H9 (cell line): ENCODE data around the gene MYH9. TPM values are rescaled to one million over a fixed set of nuclear protein-coding genes. Genes with fewer than 3 reads are reported as not detected.

ENCODE experiments used
- DNase-seq: peaks from one replicate; pipeline ENCODE4 v3.0.0-alpha.2; 2017
- H2AFZ ChIP-seq: one replicate; pipeline ENCODE4 v1.6.1; 2013; ENCODE audit warnings: mild to moderate bottlenecking, low read length, control low read depth, moderate library complexity
- H2AK5ac ChIP-seq: 2 replicates; pipeline ENCODE4 v1.6.1; 2013; ENCODE audit warnings: low read length, control low read depth, mixed read lengths; ENCODE audit not compliant: insufficient read length
- H2BK120ac ChIP-seq: one replicate; pipeline ENCODE4 v1.6.1; 2013; ENCODE audit warnings: low read depth, mild to moderate bottlenecking, low read length, control low read depth, inconsistent platforms; ENCODE audit not compliant: poor library complexity, severe bottlenecking
- H2BK12ac ChIP-seq: 2 replicates; pipeline ENCODE4 v1.6.1; 2013; ENCODE audit warnings: low read length, control low read depth, mixed read lengths, low read depth; ENCODE audit not compliant: insufficient read length
- H2BK15ac ChIP-seq: 2 replicates; pipeline ENCODE4 v1.6.1; 2013; ENCODE audit warnings: low read depth, low read length, control low read depth
- H2BK20ac ChIP-seq: one replicate; pipeline ENCODE4 v1.6.1; 2013; ENCODE audit warnings: low read depth, mild to moderate bottlenecking, low read length, control low read depth, inconsistent platforms; ENCODE audit not compliant: poor library complexity, severe bottlenecking
- H2BK5ac ChIP-seq: 2 replicates; pipeline ENCODE4 v1.6.1; 2013; ENCODE audit warnings: low read length, control low read depth, mixed read lengths; ENCODE audit not compliant: insufficient read length
- H3K14ac ChIP-seq: 2 replicates; pipeline ENCODE4 v1.6.1; 2013; ENCODE audit warnings: low read length, control low read depth; ENCODE audit not compliant: insufficient read depth
- H3K18ac ChIP-seq: 2 replicates; pipeline ENCODE4 v1.6.1; 2013; ENCODE audit warnings: low read depth, mild to moderate bottlenecking, mixed read lengths, low read length, control low read depth; ENCODE audit not compliant: insufficient read length
- H3K23ac ChIP-seq: 2 replicates; pipeline ENCODE4 v1.6.1; 2013; ENCODE audit warnings: low read length, control low read depth, mixed read lengths, low read depth; ENCODE audit not compliant: insufficient read length
- H3K23me2 ChIP-seq: 2 replicates; pipeline ENCODE4 v1.6.1; 2013; ENCODE audit warnings: low read depth, mild to moderate bottlenecking, mixed read lengths, low read length, control low read depth; ENCODE audit not compliant: insufficient read length, poor library complexity, severe bottlenecking
- H3K27ac ChIP-seq: 2 replicates; pipeline ENCODE4 v1.5.1; 2013; ENCODE audit warnings: low read length, control low read depth, mixed read lengths, low read depth; ENCODE audit not compliant: insufficient read length
- H3K27me3 ChIP-seq: 2 replicates; pipeline ENCODE4 v1.6.1; 2013; ENCODE audit warnings: low read length, control low read depth, inconsistent platforms; ENCODE audit not compliant: insufficient read depth
- H3K4ac ChIP-seq: 2 replicates; pipeline ENCODE4 v1.6.1; 2013; ENCODE audit warnings: low read depth, mild to moderate bottlenecking, control low read depth, inconsistent platforms, low read length, moderate library complexity
- H3K4me1 ChIP-seq: 2 replicates; pipeline ENCODE4 v1.6.1; 2013; ENCODE audit warnings: low read length, control low read depth, inconsistent platforms; ENCODE audit not compliant: insufficient read depth
- H3K4me2 ChIP-seq: 2 replicates; pipeline ENCODE4 v1.6.1; 2013; ENCODE audit warnings: low read length, control low read depth, mixed read lengths; ENCODE audit not compliant: insufficient read length, insufficient read depth
- H3K56ac ChIP-seq: 2 replicates; pipeline ENCODE4 v1.6.1; 2013; ENCODE audit warnings: low read depth, mild to moderate bottlenecking, mixed read lengths, low read length, control low read depth; ENCODE audit not compliant: insufficient read length
- H3K79me1 ChIP-seq: 2 replicates; pipeline ENCODE4 v1.6.1; 2013; ENCODE audit warnings: low read depth, mild to moderate bottlenecking, moderate library complexity, low read length, control low read depth, inconsistent platforms; ENCODE audit not compliant: insufficient read depth, poor library complexity, severe bottlenecking
- H3K79me2 ChIP-seq: 2 replicates; pipeline ENCODE4 v1.6.1; 2013; ENCODE audit warnings: low read length, control low read depth, inconsistent platforms; ENCODE audit not compliant: insufficient read depth
- H3K9ac ChIP-seq: 2 replicates; pipeline ENCODE4 v1.6.1; 2013; ENCODE audit warnings: low read length, control low read depth, mixed read lengths; ENCODE audit not compliant: insufficient read length; ENCODE audit errors: extremely low read depth
- H3K9me3 ChIP-seq: one replicate; pipeline ENCODE4 v1.6.1; 2013; ENCODE audit warnings: low read depth, low read length, inconsistent platforms; ENCODE audit not compliant: control insufficient read depth
- H3T11ph ChIP-seq: one replicate; pipeline ENCODE4 v1.6.1; 2013; ENCODE audit warnings: mild to moderate bottlenecking, low read length, control low read depth, inconsistent platforms
- H4K20me1 ChIP-seq: one replicate; pipeline ENCODE4 v1.6.1; 2013; ENCODE audit not compliant: control insufficient read depth, insufficient read length, insufficient read depth
- H4K5ac ChIP-seq: 2 replicates; pipeline ENCODE4 v1.6.1; 2013; ENCODE audit warnings: low read depth, mild to moderate bottlenecking, mixed read lengths, low read length, control low read depth; ENCODE audit not compliant: insufficient read length
- H4K8ac ChIP-seq: replicated peaks from 2 replicates; pipeline ENCODE4 v1.6.1; 2013; ENCODE audit warnings: low read length, control low read depth, mixed read lengths, low read depth; ENCODE audit not compliant: insufficient read length
- H4K91ac ChIP-seq: 2 replicates; pipeline ENCODE4 v1.6.1; 2013; ENCODE audit warnings: low read depth, mild to moderate bottlenecking, moderate library complexity, mixed read lengths, low read length, control low read depth; ENCODE audit not compliant: insufficient read length
- H3K27ac Mint-ChIP-seq, 3 experiments: 2 replicates in 2 of 3; 3 replicates in 1 of 3; pipeline ENCODE4 v1.8.0; 2020 to 2021; ENCODE audit warnings: mixed read lengths in 3 of 3, mild to moderate bottlenecking in 1 of 3, moderate library complexity in 1 of 3
- H3K27me3 Mint-ChIP-seq: 2 replicates; pipeline ENCODE4 v1.8.0; 2021; ENCODE audit warnings: low read depth, mild to moderate bottlenecking, moderate library complexity, mixed read lengths
- H3K36me3 Mint-ChIP-seq, 3 experiments: 2 replicates in 2 of 3; 3 replicates in 1 of 3; pipeline ENCODE4 v1.8.0; 2020 to 2021; ENCODE audit warnings: low read depth in 3 of 3, mixed read lengths in 3 of 3; ENCODE audit not compliant: insufficient read depth in 1 of 3
- H3K4me1 Mint-ChIP-seq, 2 experiments: 2 replicates each; pipeline ENCODE4 v1.8.0; 2020; ENCODE audit warnings: mixed read lengths in 2 of 2
- H3K4me3 Mint-ChIP-seq, 2 experiments: 2 replicates in 1 of 2; 3 replicates in 1 of 2; pipeline ENCODE4 v1.8.0; 2020 to 2021; ENCODE audit warnings: mild to moderate bottlenecking in 2 of 2, mixed read lengths in 2 of 2, moderate library complexity in 1 of 2
- H3K9me3 Mint-ChIP-seq, 2 experiments: 2 replicates in 1 of 2; 3 replicates in 1 of 2; pipeline ENCODE4 v1.8.0; 2020; ENCODE audit warnings: mild to moderate bottlenecking in 2 of 2, mixed read lengths in 2 of 2, moderate library complexity in 1 of 2
- WGBS: extraction: QIAGEN DNeasy Blood & Tissue Kit; methylation state at CpG from one replicate; pipeline ENCODE4 v1.1.7; 2013; ENCODE audit warnings: missing lambda C conversion rate, low lambda C conversion rate, mixed read lengths; ENCODE audit not compliant: insufficient read length; ENCODE audit errors: extremely low coverage; 5-methylcytosine and 5-hydroxymethylcytosine counted together
- total RNA-seq: library from RNA; stranded (reverse); gene quantifications from 2 replicates; pipeline ENCODE4 v1.2.1, GENCODE V29; 2021
- TF ChIP-seq, protein P1 (sequence below): fragments of 200-600 bp; sonication (generic); conservative IDR thresholded peaks from 3 replicates; pipeline ENCODE4 v1.8.0; 2021; ENCODE audit warnings: antibody characterized with exemption, mild to moderate bottlenecking

The MYH9 gene
- total RNA-seq, 1 experiment from 2014 or later = 266 TPM

GRCh38 chr22:36293606-36294292 lies 94.0 kb downstream of the MYH9 start:
- H3K9me3 ChIP-seq = no peaks in the 10 kb centered on the region

More at GRCh38 chr22:36293606-36294292, 94.0 kb downstream of the MYH9 start:
- Histone ChIP-seq H3K23me2 (no peaks in the 10 kb centered on the region), H2BK20ac (no peak overlapping the region), H3K4ac (no peak overlapping the region), H3K23ac (no peak overlapping the region), H2BK12ac (no peak overlapping the region), H3K79me2 (no peaks in the 10 kb centered on the region), H3T11ph (no peak overlapping the region), H2AK5ac (no peak overlapping the region), H3K4me1 (no peaks in the 10 kb centered on the region), H3K79me1 (no peaks in the 10 kb centered on the region), H2AFZ (no peak overlapping the region), H2BK120ac (no peak overlapping the region), H2BK15ac (no peak overlapping the region), H3K9ac (no peak overlapping the region), H3K18ac (no peak overlapping the region), H4K5ac (no peak overlapping the region), H4K20me1 (no peaks in the 10 kb centered on the region), H3K14ac (no peak overlapping the region), H3K27ac (no peak overlapping the region), H3K27me3 (no peaks in the 10 kb centered on the region), H4K8ac (no peak overlapping the region), H3K4me2 (no peak overlapping the region), H4K91ac (no peak overlapping the region), H3K56ac (no peak overlapping the region), H2BK5ac (no peak overlapping the region)
- peaks cover 82 to 96% (median 95%) of the 10 kb centered on the region in 3 experiments for H3K36me3 Mint-ChIP-seq
- WGBS = no CpG with 5 or more reads among the region's 26 CpGs
- peaks cover 6 to 7% of the 10 kb centered on the region in 2 experiments; a peak in 4 of 5 replicates for H3K9me3 Mint-ChIP-seq
- no peaks in the 10 kb centered on the region for H3K4me1 Mint-ChIP-seq
- H3K27ac Mint-ChIP-seq = no peak overlapping the region
- TF ChIP-seq, protein P1, sequence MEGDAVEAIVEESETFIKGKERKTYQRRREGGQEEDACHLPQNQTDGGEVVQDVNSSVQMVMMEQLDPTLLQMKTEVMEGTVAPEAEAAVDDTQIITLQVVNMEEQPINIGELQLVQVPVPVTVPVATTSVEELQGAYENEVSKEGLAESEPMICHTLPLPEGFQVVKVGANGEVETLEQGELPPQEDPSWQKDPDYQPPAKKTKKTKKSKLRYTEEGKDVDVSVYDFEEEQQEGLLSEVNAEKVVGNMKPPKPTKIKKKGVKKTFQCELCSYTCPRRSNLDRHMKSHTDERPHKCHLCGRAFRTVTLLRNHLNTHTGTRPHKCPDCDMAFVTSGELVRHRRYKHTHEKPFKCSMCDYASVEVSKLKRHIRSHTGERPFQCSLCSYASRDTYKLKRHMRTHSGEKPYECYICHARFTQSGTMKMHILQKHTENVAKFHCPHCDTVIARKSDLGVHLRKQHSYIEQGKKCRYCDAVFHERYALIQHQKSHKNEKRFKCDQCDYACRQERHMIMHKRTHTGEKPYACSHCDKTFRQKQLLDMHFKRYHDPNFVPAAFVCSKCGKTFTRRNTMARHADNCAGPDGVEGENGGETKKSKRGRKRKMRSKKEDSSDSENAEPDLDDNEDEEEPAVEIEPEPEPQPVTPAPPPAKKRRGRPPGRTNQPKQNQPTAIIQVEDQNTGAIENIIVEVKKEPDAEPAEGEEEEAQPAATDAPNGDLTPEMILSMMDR = no peak
- no peaks in the 10 kb centered on the region for H3K27me3 Mint-ChIP-seq
- no peak overlapping the region for H3K4me3 Mint-ChIP-seq
- no peak for DNase-seq
